Lower leg skin (tissue), 3 donors: ENCODE results near the gene CRTAP.

Source experiments
- CTCF ChIP-seq, 3 donors: fragments of 450-650 bp; IDR thresholded peaks; one replicate each; pipeline ENCODE4 v1.5.1; 2016; ENCODE audit warnings: antibody characterized with exemption in 3 of 3, mild to moderate bottlenecking in 3 of 3, moderate library complexity in 2 of 3
- POLR2A ChIP-seq, 2 donors: fragments of 450-650 bp; IDR thresholded peaks; one replicate each; pipeline ENCODE4 v1.6.1; 2016 to 2017; ENCODE audit warnings: antibody characterized with exemption in 2 of 2, mild to moderate bottlenecking in 1 of 2, moderate library complexity in 1 of 2

GRCh38 chr3:33186524-33187367, 72.9 kb downstream of the CRTAP start:
- TF ChIP-seq CTCF (IDR thresholded peaks at IDR 0.05) (no peak), POLR2A (IDR thresholded peaks at IDR 0.05) (no peak)
